Activated CD8-positive, alpha-beta memory T cell treated with anti-CD3 and anti-CD28 coated beads for 4 hours (primary cell): ENCODE measurements around the gene MET.
"Not testable (repeated sequence)": the region's sequence is repeated elsewhere in the genome, so short reads cannot be mapped to it uniquely, and the experiment has no call there.

Source experiments
- DNase-seq, 2 donors: peaks; one replicate each; pipeline ENCODE4 v3.0.0-alpha.2; 2020; ENCODE audit warnings: low read depth in 2 of 2

The MET gene

GRCh38 chr7:116671681-116672595 lies at the start of gene MET:
Gene MET (plus strand): TSS chr7:116672196. CDS start chr7:116699085, 26,889 bp downstream.
- DNase-seq, result no peak

- DNase-seq, result no peak
Observed at GRCh38 chr7:116626886-116627285, 45.1 kb upstream of the MET start.

- DNase-seq, result no peak
Observed at GRCh38 chr7:116629051-116629463, 42.9 kb upstream of the MET start.

GRCh38 chr7:116630357-116630756 lies 41.6 kb upstream of the MET start:
- DNase-seq, result no peak

- DNase-seq, result no peak
Observed at GRCh38 chr7:116630932-116631671, 40.9 kb upstream of the MET start.

- DNase-seq, result no peak
Observed at GRCh38 chr7:116631676-116632075, 40.3 kb upstream of the MET start.

GRCh38 chr7:116632384-116632783 lies 39.6 kb upstream of the MET start:
- DNase-seq, result no peak

GRCh38 chr7:116633131-116633988 lies 38.6 kb upstream of the MET start:
- DNase-seq, result no peak

GRCh38 chr7:116636997-116637396 lies 35.0 kb upstream of the MET start:
- DNase-seq, result no peak

- DNase-seq, result not testable (repeated sequence)
Observed at GRCh38 chr7:116638592-116638991, 33.4 kb upstream of the MET start.

GRCh38 chr7:116641551-116642153 lies 30.3 kb upstream of the MET start:
- DNase-seq, result no peak

- not testable (repeated sequence) for DNase-seq
Observed at GRCh38 chr7:116643148-116643547, 28.8 kb upstream of the MET start.

- DNase-seq, result no peak
Observed at GRCh38 chr7:116644628-116645027, 27.4 kb upstream of the MET start.

GRCh38 chr7:116647290-116647689 lies 24.7 kb upstream of the MET start:
- DNase-seq, result no peak

- DNase-seq, result no peak
Observed at GRCh38 chr7:116647861-116648260, 24.1 kb upstream of the MET start.

- DNase-seq, result no peak
Observed at GRCh38 chr7:116650436-116650835, 21.6 kb upstream of the MET start.

GRCh38 chr7:116652793-116653192 lies 19.2 kb upstream of the MET start:
- DNase-seq, result no peak

- DNase-seq, result no peak
Observed at GRCh38 chr7:116653204-116653603, 18.8 kb upstream of the MET start.

GRCh38 chr7:116653646-116654045 lies 18.4 kb upstream of the MET start:
- DNase-seq, result no peak

GRCh38 chr7:116659248-116659647 lies 12.7 kb upstream of the MET start:
- DNase-seq, result not testable (repeated sequence)

GRCh38 chr7:116661865-116662264 lies 10.1 kb upstream of the MET start:
- no peak for DNase-seq
